Progenitor cell of endocrine pancreas (in vitro differentiated cells): ENCODE measurements around the gene ELK4. TPM values are rescaled to one million over a fixed set of nuclear protein-coding genes. Genes with fewer than 3 reads are reported as not detected.

Source experiments
- DNase-seq: peaks from one replicate; pipeline ENCODE4 v3.0.0; 2021; ENCODE audit warnings: low spot score; ENCODE audit not compliant: unreplicated experiment
- H3K27ac Mint-ChIP-seq: 2 replicates; pipeline ENCODE4 v1.8.0; 2021; ENCODE audit warnings: mild to moderate bottlenecking, moderate library complexity, mixed read lengths
- H3K27me3 Mint-ChIP-seq: 2 replicates; pipeline ENCODE4 v1.8.0; 2021; ENCODE audit warnings: mixed read lengths
- H3K36me3 Mint-ChIP-seq: 2 replicates; pipeline ENCODE4 v1.8.0; 2022; ENCODE audit warnings: mixed read lengths; ENCODE audit not compliant: insufficient read depth
- H3K4me1 Mint-ChIP-seq: 2 replicates; pipeline ENCODE4 v1.8.0; 2021; ENCODE audit warnings: low read depth, mixed read lengths
- H3K4me3 Mint-ChIP-seq: 2 replicates; pipeline ENCODE4 v1.8.0; 2021; ENCODE audit warnings: low read depth, mild to moderate bottlenecking, moderate library complexity, mixed read lengths
- H3K9me3 Mint-ChIP-seq: 2 replicates; pipeline ENCODE4 v1.8.0; 2021; ENCODE audit warnings: low read depth, mixed read lengths
- CTCF ChIP-seq: fragments of 200-600 bp; sonication (generic); IDR thresholded peaks from one replicate; pipeline ENCODE4 v1.5.0; 2021; ENCODE audit warnings: antibody characterized with exemption, mild to moderate bottlenecking; ENCODE audit not compliant: unreplicated experiment
- total RNA-seq: library from RNA; stranded (reverse); gene quantifications from 2 replicates; pipeline ENCODE4 v1.2.1, GENCODE V29; 2021

Gene ELK4
- total RNA-seq, 1 donor from 2014 or later = 30.2 TPM

DNA sequence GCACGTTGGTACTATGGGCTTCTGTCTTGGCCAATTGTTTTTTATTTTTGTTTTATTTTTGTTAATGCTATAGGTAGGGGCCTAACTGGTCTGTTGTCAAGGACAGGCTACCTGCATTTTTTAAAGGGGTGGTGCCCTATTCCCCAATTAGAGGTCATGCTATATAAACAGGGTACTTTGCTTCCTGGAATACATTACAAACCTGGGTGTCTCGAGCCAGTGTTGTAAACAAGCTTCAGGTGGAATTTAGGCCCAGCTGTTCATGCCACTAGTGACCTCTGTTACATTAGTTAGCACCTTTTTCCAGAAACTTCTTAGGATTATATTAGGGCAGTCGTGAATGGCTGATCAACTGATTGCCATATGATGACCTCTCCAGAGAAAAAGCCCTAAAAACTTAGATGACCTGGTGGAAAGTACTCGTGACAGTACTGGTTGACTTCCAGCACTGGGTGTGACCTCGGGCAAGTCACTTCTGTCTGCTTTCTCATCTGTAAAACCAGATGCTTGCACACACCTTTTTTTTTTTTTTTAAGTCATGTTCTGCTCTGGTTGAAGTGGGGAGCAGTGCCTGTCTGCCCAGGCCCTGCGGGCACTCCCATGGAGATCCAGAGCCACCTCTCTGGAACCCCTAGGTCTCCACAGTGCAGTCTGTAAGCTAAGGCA, 46.5 kb downstream of the ELK4 start:
- no peak for DNase-seq
- no peaks in the 10 kb centered on the region for H3K9me3 Mint-ChIP-seq
- H3K36me3 Mint-ChIP-seq = no peaks in the 10 kb centered on the region
- H3K27ac Mint-ChIP-seq = no peak overlapping the region
- H3K27me3 Mint-ChIP-seq = peaks cover 31% of the 10 kb centered on the region
- no peak for TF ChIP-seq CTCF
- H3K4me1 Mint-ChIP-seq = no peaks in the 10 kb centered on the region
- H3K4me3 Mint-ChIP-seq = no peak overlapping the region

GRCh38 chr1:205584732-205585131, 47.1 kb downstream of the ELK4 start:
- no peak overlapping the region for H3K4me3 Mint-ChIP-seq
- H3K27me3 Mint-ChIP-seq = peaks cover 25% of the 10 kb centered on the region
- no peak overlapping the region for H3K27ac Mint-ChIP-seq
- peak; percentile 46 for TF ChIP-seq CTCF
- H3K4me1 Mint-ChIP-seq = no peaks in the 10 kb centered on the region
- H3K9me3 Mint-ChIP-seq = no peaks in the 10 kb centered on the region
- no peaks in the 10 kb centered on the region for H3K36me3 Mint-ChIP-seq
- DNase-seq = no peak

DNA sequence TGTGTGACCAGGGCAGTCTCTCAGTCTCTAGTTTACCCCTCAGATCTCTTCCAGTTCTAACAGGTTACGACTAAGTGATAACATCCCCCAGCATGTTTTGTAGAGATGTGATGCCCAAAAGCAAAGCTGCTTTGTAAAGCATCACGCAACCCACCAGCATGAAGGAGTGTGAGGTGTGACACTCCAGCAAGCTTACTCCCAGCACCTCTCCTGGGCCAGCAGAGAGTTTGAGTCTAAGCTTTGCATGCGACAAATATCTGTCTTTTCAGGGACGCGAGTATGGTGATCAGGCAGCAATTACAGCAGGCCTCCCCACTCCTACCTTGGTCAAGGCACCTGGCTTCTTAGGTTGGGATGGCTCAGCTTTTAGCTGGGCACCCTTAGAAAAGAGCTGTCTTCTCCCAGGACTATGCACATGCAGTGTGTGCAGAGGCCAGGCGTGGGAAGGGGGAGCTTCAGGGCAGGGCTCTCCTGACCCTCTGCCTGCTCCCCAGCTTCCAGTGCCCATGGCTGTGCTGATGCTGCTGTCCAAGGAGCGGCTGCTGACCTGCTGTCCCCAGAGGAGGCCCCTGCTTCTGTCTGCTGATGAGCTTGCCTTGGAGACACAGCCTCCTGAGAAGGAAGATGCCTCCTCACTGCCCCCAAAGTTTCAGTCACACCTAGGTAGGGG, 48.2 kb downstream of the ELK4 start:
- no peak overlapping the region for H3K4me3 Mint-ChIP-seq
- peaks cover 30% of the 10 kb centered on the region for H3K27me3 Mint-ChIP-seq
- no peaks in the 10 kb centered on the region for H3K9me3 Mint-ChIP-seq
- TF ChIP-seq CTCF = no peak
- DNase-seq = no peak
- no peaks in the 10 kb centered on the region for H3K36me3 Mint-ChIP-seq
- H3K27ac Mint-ChIP-seq = no peak overlapping the region
- peaks cover 1% of the 10 kb centered on the region for H3K4me1 Mint-ChIP-seq

DNA sequence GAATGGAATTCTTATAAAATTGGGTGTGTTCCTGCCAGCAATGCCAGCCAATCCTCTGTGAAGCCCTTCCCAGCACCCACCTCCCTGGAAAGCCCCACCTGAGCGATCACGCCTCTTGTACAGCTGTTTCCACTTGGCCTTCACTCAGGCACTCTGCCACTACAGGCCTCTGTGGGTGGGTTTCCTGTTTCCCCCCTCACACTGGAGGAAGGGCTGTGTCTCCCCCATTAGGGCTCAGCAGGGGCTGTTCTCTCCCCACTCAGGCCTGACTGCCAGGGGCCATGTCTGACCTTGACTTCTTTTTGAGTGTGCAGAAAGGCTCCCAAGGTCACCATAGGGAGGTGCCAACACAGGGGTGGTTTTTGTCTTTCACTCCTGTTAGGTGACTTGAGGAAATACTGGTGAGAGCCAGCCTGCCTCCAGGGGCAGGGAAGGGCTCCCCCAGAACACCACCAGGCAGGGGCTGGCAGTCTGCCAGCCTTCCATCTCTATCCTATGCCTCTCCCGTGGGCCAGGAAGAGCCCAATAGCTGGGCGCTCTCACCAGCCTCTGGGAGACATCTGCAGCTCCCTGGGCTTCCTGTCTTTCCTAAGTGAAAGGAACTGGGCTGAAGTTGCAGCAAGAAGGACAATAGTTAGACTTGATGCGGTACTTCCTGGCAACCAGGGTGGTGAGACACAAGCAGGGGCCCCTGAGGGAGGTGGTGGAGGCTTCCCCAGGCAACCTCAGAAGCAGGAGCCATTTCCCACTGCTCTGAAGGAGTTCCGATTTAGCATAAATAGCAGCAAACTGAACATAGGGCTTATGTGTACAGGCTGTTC, 49.1 kb downstream of the ELK4 start:
- no peaks in the 10 kb centered on the region for H3K36me3 Mint-ChIP-seq
- H3K9me3 Mint-ChIP-seq = no peaks in the 10 kb centered on the region
- TF ChIP-seq CTCF = no peak
- no peak overlapping the region for H3K27ac Mint-ChIP-seq
- peaks cover 37% of the 10 kb centered on the region for H3K27me3 Mint-ChIP-seq
- H3K4me1 Mint-ChIP-seq = peaks cover 1% of the 10 kb centered on the region
- H3K4me3 Mint-ChIP-seq = no peak overlapping the region
- no peak for DNase-seq

- H3K4me3 Mint-ChIP-seq = no peak overlapping the region
- TF ChIP-seq CTCF = no peak
- H3K36me3 Mint-ChIP-seq = no peaks in the 10 kb centered on the region
- H3K27ac Mint-ChIP-seq = no peak overlapping the region
- H3K9me3 Mint-ChIP-seq = no peaks in the 10 kb centered on the region
- DNase-seq = no peak
- peaks cover 1% of the 10 kb centered on the region for H3K4me1 Mint-ChIP-seq
- H3K27me3 Mint-ChIP-seq = peaks cover 38% of the 10 kb centered on the region
These were observed 49.8 kb downstream of the ELK4 start for GRCh38 chr1:205582046-205582445.
